ENCODE results near the gene GRHPR.

The GRHPR gene

GRCh38 chr9:37399336-37399735 is 23.2 kb upstream of the GRHPR start:
- no peak for DNase-seq

GRCh38 chr9:37404590-37404989 is 17.9 kb upstream of the GRHPR start:
- DNase-seq: no peak

- no peak for DNase-seq
Measured at GRCh38 chr9:37405350-37405749, 17.1 kb upstream of the GRHPR start.

GRCh38 chr9:37405764-37406380 is 16.6 kb upstream of the GRHPR start:
- DNase-seq: no peak

- DNase-seq: no peak
Measured at GRCh38 chr9:37406603-37407401, 15.7 kb upstream of the GRHPR start.

- DNase-seq: no peak
Measured at GRCh38 chr9:37407468-37407867, 15.0 kb upstream of the GRHPR start.

- DNase-seq: peak; percentile 46
Measured at GRCh38 chr9:37408933-37409710, 13.4 kb upstream of the GRHPR start.

GRCh38 chr9:37410354-37410861 is 12.1 kb upstream of the GRHPR start:
- no peak for DNase-seq

GRCh38 chr9:37410969-37411785 is 11.3 kb upstream of the GRHPR start:
- DNase-seq: no peak

GRCh38 chr9:37412431-37413151 is 9.9 kb upstream of the GRHPR start:
- DNase-seq: no peak

- DNase-seq: no peak
Measured at GRCh38 chr9:37413311-37413710, 9.2 kb upstream of the GRHPR start.

GRCh38 chr9:37414503-37414943 is 8.0 kb upstream of the GRHPR start:
- no peak for DNase-seq

- DNase-seq: peak; percentile 70
Measured at GRCh38 chr9:37415011-37415719, 7.3 kb upstream of the GRHPR start.

- DNase-seq: no peak
Measured at GRCh38 chr9:37417252-37417803, 5.2 kb upstream of the GRHPR start.

GRCh38 chr9:37417857-37418618 is 4.5 kb upstream of the GRHPR start:
- no peak for DNase-seq

GRCh38 chr9:37419204-37419603 is 3.3 kb upstream of the GRHPR start:
- DNase-seq: no peak

GRCh38 chr9:37420271-37421215 is 2.0 kb upstream of the GRHPR start:
- no peak for DNase-seq

- no peak for DNase-seq
Measured at GRCh38 chr9:37421914-37422288, 595 bp upstream of the GRHPR start.

GRCh38 chr9:37423508-37423907 is 1.0 kb downstream of the GRHPR start:
- no peak for DNase-seq
